GM11168 (cell line): ENCODE data around the gene LAMA2.

Source experiments
- in situ Hi-C: fragments of 300-500 bp; cut with MboI; formaldehyde crosslinking; loops from one replicate; pipeline ENCODE4 v1.12.0; 2022; ENCODE audit warnings: low sequenced_read_pairs; ENCODE audit not compliant: unreplicated experiment

The LAMA2 gene

GRCh38 chr6:129200151-129200550, 317.2 kb downstream of the LAMA2 start:
- in situ Hi-C loops, result no loop called here

- in situ Hi-C loops, result no loop called here
Measured at GRCh38 chr6:129203190-129203900, 320.4 kb downstream of the LAMA2 start.

GRCh38 chr6:129206821-129207220, 323.9 kb downstream of the LAMA2 start:
- in situ Hi-C loops, result no loop called here

- in situ Hi-C loops, result no loop called here
Measured at GRCh38 chr6:129207832-129208231, 324.9 kb downstream of the LAMA2 start.

- in situ Hi-C loops, result no loop called here
Measured at GRCh38 chr6:129208415-129209034, 325.6 kb downstream of the LAMA2 start.

GRCh38 chr6:129209355-129209754, 326.4 kb downstream of the LAMA2 start:
- in situ Hi-C loops, result no loop called here

- in situ Hi-C loops, result no loop called here
Measured at GRCh38 chr6:129210684-129211083, 327.7 kb downstream of the LAMA2 start.

GRCh38 chr6:129211626-129212025, 328.7 kb downstream of the LAMA2 start:
- in situ Hi-C loops, result no loop called here

- in situ Hi-C loops, result no loop called here
Measured at GRCh38 chr6:129212081-129212480, 329.1 kb downstream of the LAMA2 start.

- in situ Hi-C loops, result no loop called here
Measured at GRCh38 chr6:129215246-129215645, 332.3 kb downstream of the LAMA2 start.

- in situ Hi-C loops, result no loop called here
Measured at GRCh38 chr6:129215916-129216520, 333.1 kb downstream of the LAMA2 start.

GRCh38 chr6:129217701-129218100, 334.8 kb downstream of the LAMA2 start:
- in situ Hi-C loops, result no loop called here

- in situ Hi-C loops, result no loop called here
Measured at GRCh38 chr6:129233458-129234134, 350.7 kb downstream of the LAMA2 start.

GRCh38 chr6:129235167-129236000, 352.4 kb downstream of the LAMA2 start:
- in situ Hi-C loops, result no loop called here

GRCh38 chr6:129236001-129236517, 353.1 kb downstream of the LAMA2 start:
- in situ Hi-C loops, result no loop called here

- in situ Hi-C loops, result no loop called here
Measured at GRCh38 chr6:129238991-129239390, 356.1 kb downstream of the LAMA2 start.

- in situ Hi-C loops, result no loop called here
Measured at GRCh38 chr6:129239825-129240491, 357.0 kb downstream of the LAMA2 start.

GRCh38 chr6:129240492-129240853, 357.5 kb downstream of the LAMA2 start:
- in situ Hi-C loops, result no loop called here

- in situ Hi-C loops, result no loop called here
Measured at GRCh38 chr6:129242546-129242945, 359.6 kb downstream of the LAMA2 start.

GRCh38 chr6:129243377-129243776, 360.4 kb downstream of the LAMA2 start:
- in situ Hi-C loops, result no loop called here
